ES-I3 (cell line): ENCODE results near the gene FABP1.

ENCODE experiments used
- H3K36me3 ChIP-seq: 2 replicates; pipeline ENCODE4 v1.6.1; 2013; ENCODE audit warnings: mild to moderate bottlenecking, low read length, control low read depth, moderate library complexity; ENCODE audit not compliant: insufficient read depth
- H3K4me1 ChIP-seq: 2 replicates; pipeline ENCODE4 v1.6.1; 2013; ENCODE audit warnings: mild to moderate bottlenecking, control low read depth, low read length; ENCODE audit not compliant: insufficient read depth
- H3K9ac ChIP-seq: 2 replicates; pipeline ENCODE4 v1.6.1; 2013; ENCODE audit warnings: low read depth, mild to moderate bottlenecking, low read length, moderate library complexity
- H3K9me3 ChIP-seq: 2 replicates; pipeline ENCODE4 v1.6.1; 2013; ENCODE audit warnings: mild to moderate bottlenecking, low read length, moderate library complexity; ENCODE audit not compliant: control insufficient read depth, insufficient read depth

The FABP1 gene

DNA sequence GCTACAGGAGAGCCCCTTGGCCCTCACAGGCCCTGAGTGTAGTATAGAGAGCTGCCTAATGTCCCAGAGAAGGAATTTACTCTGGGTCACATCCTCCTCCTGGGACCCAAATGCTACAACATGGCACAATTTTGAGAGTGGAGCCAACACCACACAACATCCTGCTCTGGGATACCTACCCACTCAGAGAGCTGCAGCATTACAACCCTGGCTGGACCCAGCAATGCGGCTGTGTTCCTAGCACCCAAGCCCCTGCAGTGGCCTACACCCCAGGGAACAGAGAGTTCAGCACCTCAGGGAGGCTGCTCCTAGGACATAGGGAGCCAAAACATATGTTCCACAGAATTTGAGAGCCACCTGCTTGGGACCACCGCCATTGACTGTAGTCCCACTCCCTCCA is 19.3 kb upstream of the FABP1 start:
- H3K9me3 ChIP-seq: no peaks in the 10 kb centered on the region; the same call in 1 of the 2 replicates
- no peaks in the 10 kb centered on the region for H3K36me3 ChIP-seq
- H3K9ac ChIP-seq: no peak overlapping the region
- no peaks in the 10 kb centered on the region for H3K4me1 ChIP-seq

DNA sequence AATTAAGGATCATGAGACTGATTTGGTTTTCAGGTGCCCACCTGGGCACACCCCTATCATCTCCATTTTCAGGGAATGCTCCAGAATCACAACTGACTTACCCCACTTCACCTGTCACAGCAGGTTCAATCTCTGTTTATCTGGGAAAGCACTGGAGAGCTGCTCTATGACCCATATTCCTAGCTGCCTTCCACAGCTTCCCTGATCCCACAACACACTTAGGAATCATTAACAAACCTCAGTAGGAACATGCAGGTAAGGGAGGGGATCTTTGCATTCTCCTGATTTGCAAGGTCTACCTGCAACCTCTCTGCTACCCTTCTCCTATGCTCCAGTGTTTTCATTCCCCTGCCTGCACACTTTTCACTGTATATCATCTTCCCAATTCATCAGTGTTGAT is 18.7 kb upstream of the FABP1 start:
- H3K9me3 ChIP-seq: no peaks in the 10 kb centered on the region; the same call in 1 of the 2 replicates
- no peaks in the 10 kb centered on the region for H3K4me1 ChIP-seq
- H3K36me3 ChIP-seq: no peaks in the 10 kb centered on the region
- H3K9ac ChIP-seq: no peak overlapping the region

DNA sequence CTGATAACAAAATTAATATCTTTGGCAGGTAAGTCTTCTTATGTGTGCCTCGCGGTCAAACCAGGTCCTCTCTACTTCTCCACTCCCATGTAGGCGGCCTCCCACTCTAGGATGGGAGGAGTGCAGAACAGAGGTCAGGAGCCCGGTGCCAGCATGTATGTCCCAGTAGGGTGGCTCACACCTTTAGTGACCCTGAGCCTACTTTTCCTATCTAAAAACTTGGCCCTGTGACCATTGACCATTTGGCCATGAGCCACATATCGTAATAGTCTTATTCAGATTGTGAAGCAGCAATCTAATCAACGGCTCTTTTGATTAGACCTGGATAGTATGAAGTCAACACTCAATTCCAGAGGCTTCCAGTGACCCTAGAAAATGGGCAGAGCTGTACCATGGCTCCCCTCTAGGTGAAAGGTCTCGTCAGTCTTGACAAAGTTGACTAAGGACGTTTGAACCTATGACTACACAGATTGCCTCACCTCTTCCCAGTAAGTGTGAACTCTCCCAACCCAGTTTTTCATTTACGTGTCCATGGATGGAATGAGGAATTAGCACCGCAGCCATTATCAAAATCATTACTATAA is 17.1 kb upstream of the FABP1 start:
- Histone ChIP-seq H3K4me1 (no peaks in the 10 kb centered on the region), H3K9me3 (no peaks in the 10 kb centered on the region; the same call in 1 of the 2 replicates), H3K36me3 (no peaks in the 10 kb centered on the region), H3K9ac (no peak overlapping the region)

DNA sequence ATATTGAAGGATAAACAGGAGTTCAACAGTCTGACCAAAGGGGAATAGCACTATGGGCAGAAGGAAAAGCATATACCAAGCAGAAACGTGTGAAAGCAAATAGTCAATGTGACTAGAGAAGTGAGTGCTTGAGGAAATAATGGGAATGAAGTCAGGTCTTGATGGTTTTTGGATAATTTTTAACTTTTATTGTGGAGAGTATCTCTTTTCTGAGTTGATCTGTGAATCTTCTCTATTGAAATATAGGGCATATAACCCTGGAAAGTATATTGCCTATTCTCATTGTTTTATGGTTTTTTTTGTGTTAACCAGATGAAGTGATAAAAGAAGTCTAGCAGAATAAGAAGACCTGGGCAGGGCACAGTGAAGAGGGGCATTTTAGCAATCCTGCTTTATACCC is 16.4 kb upstream of the FABP1 start:
- Histone ChIP-seq H3K9ac (no peak overlapping the region), H3K4me1 (no peaks in the 10 kb centered on the region), H3K9me3 (no peaks in the 10 kb centered on the region; the same call in 1 of the 2 replicates), H3K36me3 (no peaks in the 10 kb centered on the region)

DNA sequence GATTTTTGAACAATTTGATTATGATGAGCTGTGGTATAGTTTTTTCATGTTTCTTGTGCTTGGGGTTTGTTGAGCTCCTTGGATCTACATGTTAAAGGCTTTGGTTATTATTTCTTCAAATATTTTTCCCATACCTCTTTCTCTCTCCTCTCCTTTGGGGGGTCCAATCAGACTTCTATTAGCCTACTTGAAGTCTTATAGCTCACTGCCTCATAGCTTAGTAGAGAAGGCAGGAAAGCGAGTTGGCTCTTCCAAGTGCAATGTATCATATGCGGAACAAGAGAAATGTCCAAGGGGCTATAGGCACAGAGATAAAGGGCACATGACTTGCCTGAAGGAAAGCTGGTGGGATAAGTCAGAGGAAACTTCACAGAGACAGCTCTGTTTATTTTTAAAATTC is 14.1 kb upstream of the FABP1 start:
- H3K4me1 ChIP-seq: no peaks in the 10 kb centered on the region
- no peaks in the 10 kb centered on the region for H3K9me3 ChIP-seq
- no peaks in the 10 kb centered on the region for H3K36me3 ChIP-seq
- H3K9ac ChIP-seq: no peak overlapping the region

DNA sequence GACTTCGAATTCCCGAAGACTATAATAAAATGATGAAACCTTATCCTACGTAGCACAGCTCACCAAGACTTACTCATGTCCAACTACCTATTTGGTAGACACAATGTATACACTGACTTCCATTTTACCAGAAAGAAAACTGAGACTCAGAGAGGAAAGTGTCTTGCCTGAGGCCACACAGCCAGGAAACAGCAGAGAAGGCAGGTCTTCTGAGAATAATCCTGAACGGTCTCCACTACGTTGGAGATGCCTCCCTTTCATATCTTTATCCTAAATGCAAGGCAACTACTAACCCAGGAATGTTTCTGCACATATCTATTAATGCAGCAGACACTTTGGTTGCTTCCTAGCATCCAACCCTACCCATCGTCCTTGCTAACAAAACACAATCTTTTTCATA is 11.9 kb upstream of the FABP1 start:
- Histone ChIP-seq H3K36me3 (no peaks in the 10 kb centered on the region), H3K4me1 (no peaks in the 10 kb centered on the region), H3K9ac (no peak overlapping the region), H3K9me3 (no peaks in the 10 kb centered on the region)

DNA sequence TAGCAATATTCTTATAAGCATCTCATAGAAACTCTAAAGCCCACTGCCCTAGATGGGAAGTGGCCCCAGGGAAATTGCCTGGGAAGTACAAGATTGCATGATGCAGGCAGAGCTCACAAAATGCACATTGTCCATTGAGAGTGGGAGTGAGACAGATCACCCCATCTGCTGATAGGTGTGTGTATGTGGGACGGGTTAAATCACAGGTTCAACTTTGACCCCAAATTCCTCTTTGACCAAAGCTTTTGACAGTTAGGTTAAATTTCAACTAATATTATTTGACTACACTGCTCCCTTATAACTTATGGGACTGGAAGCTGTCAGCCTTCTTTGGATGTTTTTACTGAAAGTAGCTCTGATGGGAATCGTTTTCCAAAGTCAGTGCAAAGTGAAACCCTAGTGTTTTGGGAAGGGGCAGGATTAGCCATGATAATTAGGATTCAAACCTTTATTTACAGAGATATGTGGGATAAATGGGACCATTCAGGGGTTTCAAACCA is 11.4 kb upstream of the FABP1 start:
- H3K9me3 ChIP-seq: no peaks in the 10 kb centered on the region
- H3K36me3 ChIP-seq: no peaks in the 10 kb centered on the region
- no peaks in the 10 kb centered on the region for H3K4me1 ChIP-seq
- H3K9ac ChIP-seq: no peak overlapping the region

DNA sequence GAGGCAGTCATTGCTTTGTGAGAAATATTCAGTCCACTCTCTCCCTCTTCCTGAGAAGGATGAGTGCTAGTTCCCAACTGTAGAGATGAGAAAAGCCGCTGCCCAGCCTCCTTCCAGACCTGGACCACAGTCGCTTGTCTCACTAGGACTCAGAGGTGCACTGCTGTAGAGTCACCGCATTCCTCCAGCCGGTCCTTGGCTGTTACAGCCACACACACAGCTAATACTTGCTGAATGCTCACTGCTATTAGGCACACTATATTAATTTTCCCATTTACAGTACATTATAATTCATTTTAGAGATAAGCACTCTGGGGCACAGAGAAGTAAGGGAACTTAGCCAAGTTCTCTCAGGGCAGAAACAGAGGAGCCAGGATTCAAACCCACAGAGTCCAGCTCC is 10.0 kb upstream of the FABP1 start:
- no peak overlapping the region for H3K9ac ChIP-seq
- no peaks in the 10 kb centered on the region for H3K4me1 ChIP-seq
- H3K36me3 ChIP-seq: no peaks in the 10 kb centered on the region
- no peaks in the 10 kb centered on the region for H3K9me3 ChIP-seq

DNA sequence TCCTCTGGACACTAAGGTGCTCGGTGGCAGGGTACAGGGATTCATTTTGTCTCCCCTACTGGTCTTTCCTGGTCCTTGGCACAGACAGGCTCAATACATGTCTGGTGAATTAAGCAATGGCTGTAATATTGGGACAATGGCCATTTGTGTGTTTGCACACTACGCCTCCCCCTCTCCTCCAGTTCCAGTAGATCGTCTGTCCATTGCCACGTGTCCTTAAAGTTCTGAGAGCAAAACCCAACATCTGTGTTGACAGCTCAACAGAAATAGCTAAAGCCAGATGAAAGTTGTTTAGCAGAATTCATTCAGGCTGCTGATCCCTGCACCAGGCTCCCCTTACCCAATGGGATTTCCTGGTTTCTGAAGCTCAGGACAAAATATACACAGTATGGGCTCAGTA is 9.0 kb upstream of the FABP1 start:
- H3K9ac ChIP-seq: no peak overlapping the region
- no peaks in the 10 kb centered on the region for H3K36me3 ChIP-seq
- no peaks in the 10 kb centered on the region for H3K4me1 ChIP-seq
- no peaks in the 10 kb centered on the region for H3K9me3 ChIP-seq

DNA sequence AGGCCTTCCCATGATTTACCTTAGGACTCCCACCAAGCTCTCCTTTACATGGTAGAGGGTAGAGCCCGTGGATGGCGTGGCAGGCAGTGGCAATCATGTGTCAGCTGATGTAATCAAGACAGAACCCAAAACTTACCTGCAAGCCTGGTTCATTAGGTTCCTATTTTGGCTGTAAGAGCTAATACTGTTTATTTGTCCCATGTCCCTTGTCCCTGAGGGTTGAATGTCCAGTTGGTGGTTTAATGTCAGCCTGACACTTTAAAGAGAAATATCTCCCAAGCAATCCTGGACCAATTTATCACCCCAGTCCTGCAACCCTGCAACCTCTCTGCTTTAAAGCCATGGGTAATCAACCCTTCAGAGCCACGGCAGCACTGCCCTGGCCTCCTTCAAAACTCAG is 6.0 kb upstream of the FABP1 start:
- Histone ChIP-seq H3K9ac (no peak overlapping the region), H3K9me3 (no peaks in the 10 kb centered on the region), H3K4me1 (no peaks in the 10 kb centered on the region), H3K36me3 (no peaks in the 10 kb centered on the region)

DNA sequence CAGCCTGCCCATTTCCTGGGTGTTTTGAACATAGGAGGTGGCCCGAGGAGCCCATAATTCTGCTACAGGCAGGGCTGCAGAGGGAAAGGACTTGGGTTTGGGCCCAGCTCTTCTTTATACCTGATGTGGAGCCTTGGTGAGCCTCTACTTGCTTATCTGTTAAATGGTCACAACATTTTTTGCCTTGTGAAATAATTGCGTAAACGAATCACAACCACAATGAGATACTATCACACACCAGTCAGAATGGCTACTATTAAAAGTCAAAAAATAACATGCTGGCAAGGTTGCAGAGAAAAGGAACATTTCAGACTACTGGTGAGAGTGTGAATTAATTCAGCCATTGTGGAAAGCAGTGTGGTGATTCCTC is 4.1 kb upstream of the FABP1 start:
- Histone ChIP-seq H3K9ac (no peak overlapping the region), H3K9me3 (no peaks in the 10 kb centered on the region), H3K4me1 (no peaks in the 10 kb centered on the region), H3K36me3 (no peaks in the 10 kb centered on the region)

DNA sequence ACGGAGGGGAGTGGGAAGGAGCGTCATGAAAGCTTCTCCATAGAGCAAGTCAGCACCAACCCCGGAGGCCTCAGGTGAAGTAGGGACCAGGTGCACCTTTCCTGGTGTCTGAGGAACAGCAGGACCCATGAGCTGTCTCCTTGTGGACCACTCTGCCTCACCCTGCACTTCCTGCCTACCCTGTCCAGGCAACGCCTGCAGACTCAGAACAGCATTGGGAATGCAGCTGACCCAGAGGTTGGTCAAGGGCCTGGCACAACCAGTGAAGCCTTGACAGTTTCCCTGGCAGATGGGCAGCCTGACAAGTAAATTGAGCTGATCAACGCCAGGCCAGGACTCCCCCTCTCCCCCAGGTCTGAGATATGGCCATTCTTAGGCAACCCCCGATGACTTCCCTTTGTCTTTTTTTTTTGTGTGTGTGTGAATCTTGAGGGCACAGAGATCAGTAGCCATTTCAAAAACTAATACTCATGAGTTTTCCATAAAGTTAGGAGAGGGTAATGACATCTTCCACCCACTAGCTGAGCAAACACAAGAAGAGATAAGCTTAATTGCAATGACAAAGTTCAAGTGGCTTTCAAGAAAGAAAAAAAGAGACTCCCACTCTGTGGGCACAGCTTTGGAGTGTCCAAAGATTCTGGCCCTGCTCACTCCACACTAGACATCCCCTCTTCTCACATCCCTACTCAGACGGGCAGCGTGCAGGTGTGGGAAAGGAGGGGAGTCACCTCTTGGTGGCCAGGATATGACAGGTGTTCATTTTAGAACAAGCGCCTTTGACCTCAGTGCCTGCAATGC is 3.5 kb upstream of the FABP1 start:
- H3K4me1 ChIP-seq: no peaks in the 10 kb centered on the region
- no peak overlapping the region for H3K9ac ChIP-seq

DNA sequence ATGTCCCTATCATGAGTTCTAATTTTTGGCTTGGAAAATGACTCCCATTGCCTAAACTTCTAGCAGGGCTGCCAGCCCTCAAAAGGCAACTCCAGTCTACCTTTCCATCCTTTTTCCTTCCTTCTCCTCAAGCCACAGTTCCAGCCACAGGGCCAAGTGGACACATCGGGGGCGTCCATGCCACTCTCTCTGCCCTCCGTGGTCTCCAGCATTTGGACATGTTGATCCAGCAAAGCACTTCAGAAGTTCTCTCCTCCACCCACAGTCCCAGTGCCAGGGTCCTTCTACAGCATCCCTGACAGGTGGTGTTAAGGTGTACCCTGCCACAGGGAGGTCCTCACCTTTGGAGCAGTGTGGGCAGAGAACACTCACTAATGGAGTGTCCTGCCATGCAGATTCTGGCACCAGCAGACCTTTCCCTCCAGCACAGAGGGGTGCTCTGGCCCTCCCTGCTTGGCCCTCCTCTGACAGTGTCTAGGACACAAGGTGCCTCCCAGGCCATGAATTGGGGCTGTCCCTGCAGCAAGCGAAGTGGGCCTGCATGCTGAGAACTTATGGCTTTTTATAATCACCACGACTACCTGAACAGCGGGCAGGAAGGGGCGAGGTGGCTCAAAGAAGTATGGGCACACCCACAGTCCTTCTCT is 1.6 kb upstream of the FABP1 start:
- H3K9me3 ChIP-seq: no peaks in the 10 kb centered on the region
- no peak overlapping the region for H3K9ac ChIP-seq
- no peaks in the 10 kb centered on the region for H3K36me3 ChIP-seq
- H3K4me1 ChIP-seq: no peaks in the 10 kb centered on the region

More for the DNA sequence above, 3.5 kb upstream of the FABP1 start:
- H3K36me3 ChIP-seq: no peaks in the 10 kb centered on the region
- no peaks in the 10 kb centered on the region for H3K9me3 ChIP-seq

DNA sequence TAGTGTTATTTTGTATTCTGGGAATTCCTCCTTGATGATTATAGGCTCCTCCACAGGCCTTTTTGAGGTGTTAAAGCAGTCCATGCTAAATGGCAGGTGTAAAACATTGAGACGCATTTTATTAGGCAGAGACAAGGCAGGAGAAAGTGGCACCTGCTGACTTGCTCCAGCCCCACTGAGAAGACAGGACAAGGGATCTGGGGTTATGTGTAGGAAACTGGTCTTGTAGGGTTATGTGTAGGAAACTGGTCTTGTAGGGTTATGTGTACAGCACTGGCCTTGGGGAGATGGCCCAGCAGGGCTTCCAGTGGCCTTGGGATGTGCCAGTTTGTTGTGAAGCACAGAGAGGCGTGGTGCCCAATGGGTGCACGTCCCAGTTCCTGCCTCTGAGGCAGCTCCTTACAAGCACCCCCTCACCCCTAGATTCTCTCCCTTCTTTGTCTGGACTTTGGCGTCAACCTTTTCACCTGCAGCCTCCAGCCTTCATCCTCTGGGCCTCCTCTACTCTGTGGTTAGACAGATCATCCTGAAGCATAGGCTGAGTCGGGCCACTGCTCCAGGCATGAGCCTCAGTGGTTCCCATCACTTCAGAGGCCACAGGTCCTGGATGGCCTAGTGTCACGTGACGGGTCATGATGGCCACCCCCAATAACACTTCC is 921 bp upstream of the FABP1 start:
- Histone ChIP-seq H3K9me3 (no peaks in the 10 kb centered on the region), H3K36me3 (no peaks in the 10 kb centered on the region), H3K4me1 (no peaks in the 10 kb centered on the region), H3K9ac (no peak overlapping the region)

DNA sequence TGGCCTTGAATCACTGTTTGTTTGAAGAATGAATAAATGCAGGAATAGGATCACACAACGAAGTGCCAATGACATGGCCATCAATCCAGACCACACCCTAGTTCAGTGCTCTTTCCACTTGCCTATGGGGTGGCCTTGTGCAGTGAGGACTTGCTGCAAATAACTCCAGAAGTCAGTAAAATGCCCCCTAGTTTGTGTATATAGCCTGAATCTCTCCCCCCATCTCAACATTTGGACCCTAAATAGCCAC is 299 bp downstream of the FABP1 start:
- H3K4me1 ChIP-seq: no peaks in the 10 kb centered on the region

More for the DNA sequence above, 299 bp downstream of the FABP1 start:
- H3K9me3 ChIP-seq: no peaks in the 10 kb centered on the region
- H3K36me3 ChIP-seq: no peaks in the 10 kb centered on the region
- H3K9ac ChIP-seq: no peak overlapping the region
